Keratinocyte (primary cell): ENCODE data around the gene TPI1.

Experiments used
- CTCF ChIP-seq, 3 experiments: IDR thresholded peaks in 1 of 3; conservative IDR thresholded peaks in 1 of 3; optimal IDR thresholded peaks in 1 of 3; 2 replicates in 2 of 3; 3 replicates in 1 of 3; pipeline versions ENCODE3 to v1.5.1; 2011; ENCODE audit warnings: low read length in 3 of 3, mild to moderate bottlenecking in 3 of 3, moderate library complexity in 2 of 3, control low read depth in 1 of 3, inconsistent platforms in 1 of 3; ENCODE audit not compliant: insufficient read depth in 2 of 3; ENCODE audit errors: extremely low read depth in 1 of 3
- EZH2 ChIP-seq: IDR thresholded peaks from one replicate; pipeline ENCODE4 v1.6.1; 2012; ENCODE audit warnings: inconsistent platforms, mild to moderate bottlenecking, low read length, moderate library complexity

- TF ChIP-seq CTCF (optimal IDR thresholded peaks at IDR 0.05 in 1 of 3, IDR thresholded peaks at IDR 0.05 in 1 of 3, conservative IDR thresholded peaks at IDR 0.05 in 1 of 3; ENCODE audit: extremely low read depth in 1 of 3, insufficient read depth in 2 of 3, low read length in 3 of 3) (no peak), EZH2 (no peak)
Observed at GRCh38 chr12:6905414-6906040, 38.2 kb downstream of the TPI1 start.
